Sigmoid colon (tissue), 7 donors: ENCODE data around the gene NUTM2G. TPM values are rescaled to one million over a fixed set of nuclear protein-coding genes. Genes with fewer than 3 reads are reported as not detected.
A peak's percentile ranks its signal among the peaks of the same experiment; 100 is the strongest.
"Not testable (repeated sequence)": the region's sequence is repeated elsewhere in the genome, so short reads cannot be mapped to it uniquely, and the experiment has no call there.

Experiments
- DNase-seq: peaks from one replicate; pipeline ENCODE4 v3.0.0-alpha.2; 2019
- H3K27ac ChIP-seq, 4 donors: fragments of 200-600 bp; sonication (generic); one replicate each; pipeline ENCODE4 v1.5.1; 2016 to 2019; ENCODE audit warnings: mild to moderate bottlenecking in 1 of 4
- H3K27me3 ChIP-seq, 3 donors: fragments of 200-600 bp; sonication (generic); one replicate each; pipeline ENCODE4 v1.5.1; 2019; ENCODE audit warnings: mild to moderate bottlenecking in 1 of 3
- H3K36me3 ChIP-seq, 4 donors: fragments of 200-600 bp; sonication (generic); one replicate each; pipeline ENCODE4 v1.5.1; 2016 to 2019
- H3K4me1 ChIP-seq, 4 donors: fragments of 200-600 bp; sonication (generic); one replicate each; pipeline ENCODE4 v1.5.1; 2017 to 2019
- H3K4me3 ChIP-seq, 4 donors: fragments of 200-600 bp; sonication (generic); one replicate each; pipeline ENCODE4 v1.5.1; 2017 to 2019; ENCODE audit warnings: mild to moderate bottlenecking in 2 of 4, moderate library complexity in 1 of 4
- H3K9me3 ChIP-seq, 4 donors: fragments of 200-600 bp in 3 of 4; sonication (generic) in 3 of 4; one replicate each; pipeline versions ENCODE4 v1.5.1 to v1.6.1; 2013 to 2019
- WGBS, 2 donors: extraction: QIAGEN DNeasy Blood & Tissue Kit; methylation state at CpG; one replicate each; pipeline ENCODE4 v1.1.7; 2013; 5-methylcytosine and 5-hydroxymethylcytosine counted together
- intact Hi-C: fragments of 100-400 bp; cut with DNase I; formaldehyde crosslinking; loops from one replicate; pipeline ENCODE4 v1.15.1; 2023
- polyA plus RNA-seq, 3 donors: library from polyadenylated mRNA; stranded (reverse); fragments of 200-250 nt; gene quantifications; one replicate each; pipeline ENCODE4 v1.2.3, GENCODE V29; 2013
- total RNA-seq, 4 donors: library from RNA; depleted of rRNA; stranded (reverse); fragments of >200 nt; gene quantifications; one replicate each; pipeline ENCODE4 v1.1.0, GENCODE V29; 2016
- donor health status: healthy with polysubstance abuse.
- donor health status: Bipolar disorder and iron deficiency.
- donor health status: healthy.

Gene NUTM2G
- total and polyA plus RNA-seq, 7 donors = 0.23 TPM; not detected in 6

DNA sequence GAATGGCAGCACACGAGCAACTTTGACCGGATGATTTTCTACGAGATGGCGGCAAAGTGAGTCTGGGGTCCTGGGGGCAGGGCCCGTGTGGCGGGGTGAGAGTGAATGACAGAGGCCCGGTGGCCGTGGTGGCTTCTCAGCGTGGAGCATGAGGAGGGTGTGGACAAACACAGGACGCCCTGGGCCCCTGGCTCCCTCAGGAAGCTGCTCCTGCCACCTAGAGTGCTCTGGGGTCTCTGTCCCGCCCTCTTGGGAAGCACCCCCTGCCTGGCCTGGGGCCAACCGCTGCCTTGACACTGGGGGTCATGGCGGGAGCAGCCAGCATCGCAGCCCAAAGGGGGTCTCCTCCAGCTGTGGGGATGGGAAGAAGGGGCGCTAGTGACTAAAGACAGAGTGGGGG, 6.8 kb downstream of the NUTM2G start:
- peak; percentile 64 for DNase-seq
- H3K4me3 ChIP-seq, H3K36me3 ChIP-seq, H3K27ac ChIP-seq, H3K9me3 ChIP-seq, intact Hi-C loops, H3K27me3 ChIP-seq, H3K4me1 ChIP-seq: not testable (repeated sequence)
- WGBS, 2 donors = 94% methylated on average over 15 of the region's 15 CpGs

DNA sequence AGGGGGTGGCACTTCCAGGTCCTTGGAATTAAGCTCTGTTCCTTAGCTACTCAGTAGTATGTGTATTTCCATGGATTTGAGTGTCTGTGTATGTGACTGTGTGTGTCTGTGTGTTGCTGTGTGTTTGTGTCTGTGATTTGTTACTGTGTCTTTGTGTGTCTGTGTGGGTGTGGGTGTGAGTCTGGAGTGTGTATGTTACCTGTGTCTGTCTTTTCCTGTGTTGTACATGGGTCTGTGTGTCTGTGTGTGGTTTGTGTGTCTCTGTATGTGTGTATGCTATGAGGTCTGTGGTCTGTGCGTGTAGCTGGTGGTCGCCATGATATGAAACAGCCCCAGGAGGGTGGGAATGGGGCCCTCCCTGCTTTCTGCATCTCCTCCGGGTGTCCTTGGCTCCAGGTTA, 8.8 kb downstream of the NUTM2G start:
- WGBS, 2 donors = 69 to 90% methylated on average over 3 of the region's 3 CpGs
- H3K4me1 ChIP-seq, intact Hi-C loops, H3K9me3 ChIP-seq, H3K36me3 ChIP-seq, H3K4me3 ChIP-seq, H3K27me3 ChIP-seq, DNase-seq, H3K27ac ChIP-seq: not testable (repeated sequence)

DNA sequence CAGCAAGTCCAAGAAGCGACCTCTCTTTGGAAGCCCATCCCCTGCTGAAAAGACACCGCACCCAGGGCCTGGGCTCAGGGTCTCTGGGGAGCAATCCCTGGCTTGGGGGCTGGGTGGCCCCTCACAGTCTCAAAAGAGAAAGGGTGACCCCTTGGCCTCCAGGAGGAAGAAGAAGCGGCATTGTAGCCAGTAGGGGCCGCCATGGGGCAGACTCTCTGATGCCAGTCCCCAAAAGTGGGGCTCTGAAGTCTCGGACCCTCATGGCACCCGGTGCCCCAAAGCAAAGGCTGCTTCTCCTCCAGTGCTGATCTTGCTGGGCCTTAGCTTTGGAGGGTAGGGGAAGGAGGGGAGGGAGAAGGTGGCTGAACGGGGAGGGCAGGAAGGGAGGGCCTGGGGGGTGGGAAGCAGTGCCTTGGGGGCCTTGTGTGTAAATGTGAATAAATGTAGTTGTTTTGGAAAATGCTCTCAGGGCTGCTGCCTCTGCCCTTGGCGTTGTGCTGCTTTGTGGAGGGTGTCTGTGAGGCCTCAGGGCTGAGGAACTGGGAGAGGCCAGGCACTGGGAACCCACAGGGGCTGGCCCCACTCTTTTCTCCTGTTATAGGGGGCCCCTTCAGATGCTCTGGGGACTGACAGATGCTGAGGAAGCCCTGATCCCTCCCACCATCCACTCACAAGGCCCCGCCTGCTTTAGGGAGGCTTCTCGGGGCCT, 10.5 kb downstream of the NUTM2G start:
- DNase-seq, H3K36me3 ChIP-seq, H3K27ac ChIP-seq, intact Hi-C loops, H3K4me3 ChIP-seq, H3K27me3 ChIP-seq, H3K9me3 ChIP-seq, H3K4me1 ChIP-seq: not testable (repeated sequence)
- 88% methylated on average over 1 of the region's 10 CpGs; no CpG with 5 or more reads in 1 of the 2 donors for WGBS, 2 donors

DNA sequence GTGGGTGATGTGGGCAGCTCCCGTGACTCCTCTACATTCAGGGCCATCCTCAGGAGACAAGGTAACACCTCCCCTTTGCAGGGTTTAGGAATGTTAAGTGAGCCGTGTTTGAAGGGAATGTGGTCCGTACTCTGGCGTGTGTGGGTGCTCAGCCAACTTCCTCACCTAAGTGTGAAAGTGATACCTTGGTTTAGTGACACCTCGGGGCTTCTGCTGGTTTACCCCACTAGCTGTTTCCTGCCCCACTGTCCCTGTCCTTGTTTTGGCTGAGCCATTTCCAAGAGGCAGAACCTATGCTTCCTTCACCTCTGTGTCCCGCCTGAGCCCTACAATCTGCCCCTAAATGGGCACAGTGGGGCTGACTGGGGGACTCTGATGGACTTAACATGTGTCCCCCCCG, 12.3 kb downstream of the NUTM2G start:
- WGBS, 2 donors = 96 to 100% methylated on average over 1 to 4 of the region's 7 CpGs
- intact Hi-C loops, DNase-seq: not testable (repeated sequence)

DNA sequence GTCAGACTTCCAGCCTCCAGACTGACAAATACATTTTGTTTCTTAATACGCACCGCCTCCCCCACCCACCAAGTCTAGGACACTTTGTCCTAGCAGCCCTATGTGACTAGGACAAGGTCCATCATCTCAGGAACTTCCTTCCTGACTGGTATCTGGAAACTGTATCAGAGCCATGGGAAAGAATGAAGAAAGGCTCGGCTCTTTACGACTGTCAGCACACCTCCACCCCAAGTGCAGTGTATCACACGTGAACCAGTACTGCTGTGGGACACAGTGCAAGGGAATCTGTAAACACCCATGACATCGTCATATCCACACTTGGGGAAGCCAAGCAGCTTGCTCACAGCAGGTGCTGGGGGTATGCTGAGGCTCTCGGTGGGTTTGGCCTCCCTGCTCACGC, 13.0 kb downstream of the NUTM2G start:
- intact Hi-C loops, H3K4me3 ChIP-seq, H3K27ac ChIP-seq, DNase-seq, H3K36me3 ChIP-seq, H3K4me1 ChIP-seq, H3K27me3 ChIP-seq, H3K9me3 ChIP-seq: not testable (repeated sequence)
- 93% methylated on average over 3 of the region's 8 CpGs for WGBS, 2 donors

More for the DNA sequence above, 12.3 kb downstream of the NUTM2G start:
- not testable (repeated sequence) for H3K27me3 ChIP-seq, H3K9me3 ChIP-seq, H3K4me3 ChIP-seq, H3K4me1 ChIP-seq, H3K36me3 ChIP-seq, H3K27ac ChIP-seq

DNA sequence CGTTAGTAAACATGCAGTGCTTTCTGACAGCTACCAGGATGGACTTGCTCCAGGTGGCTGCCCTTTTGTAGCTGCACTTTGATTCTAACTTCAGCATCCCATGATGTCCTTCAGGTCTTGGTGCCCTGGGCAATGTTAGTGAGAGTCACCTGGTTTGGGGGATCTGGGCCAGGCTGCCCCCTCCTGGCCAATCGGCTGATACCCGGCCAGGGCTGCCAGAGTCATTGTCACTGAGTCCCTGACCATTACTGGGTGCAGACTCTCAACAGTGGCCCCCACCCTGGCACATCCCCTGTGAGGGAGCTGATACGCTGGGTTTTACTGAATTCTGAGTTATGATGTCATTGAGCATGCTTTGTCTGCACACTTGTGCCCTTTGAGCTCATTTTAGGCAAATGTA, 13.5 kb downstream of the NUTM2G start:
- H3K4me1 ChIP-seq, H3K36me3 ChIP-seq, H3K27me3 ChIP-seq, H3K27ac ChIP-seq, H3K4me3 ChIP-seq, DNase-seq, H3K9me3 ChIP-seq, intact Hi-C loops: not testable (repeated sequence)
- 82 to 100% methylated on average over 1 of the region's 4 CpGs for WGBS, 2 donors

DNA sequence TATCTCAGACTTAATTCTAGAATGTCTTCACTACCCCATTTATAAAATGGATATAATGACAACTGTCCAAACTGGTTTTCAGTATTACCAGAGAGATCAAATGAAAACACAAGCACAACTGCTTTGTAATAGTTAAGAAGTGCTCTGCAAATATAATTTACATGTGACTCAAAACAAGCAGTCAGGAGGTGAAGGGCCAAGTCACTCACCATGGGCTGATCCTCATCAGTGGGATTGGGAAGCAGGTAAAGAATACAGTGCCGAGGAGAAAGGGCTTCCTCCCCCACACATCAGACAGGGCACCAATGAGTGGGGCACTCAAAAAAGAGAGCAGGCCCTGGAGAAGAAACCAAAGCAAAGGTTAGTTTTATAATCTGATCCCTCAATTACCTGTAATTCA, 20.7 kb downstream of the NUTM2G start:
- H3K27ac ChIP-seq, H3K27me3 ChIP-seq, H3K4me3 ChIP-seq, DNase-seq, intact Hi-C loops, H3K36me3 ChIP-seq, H3K4me1 ChIP-seq, H3K9me3 ChIP-seq: not testable (repeated sequence)
- no CpG with 5 or more reads among the region's 1 CpG for WGBS, 2 donors

DNA sequence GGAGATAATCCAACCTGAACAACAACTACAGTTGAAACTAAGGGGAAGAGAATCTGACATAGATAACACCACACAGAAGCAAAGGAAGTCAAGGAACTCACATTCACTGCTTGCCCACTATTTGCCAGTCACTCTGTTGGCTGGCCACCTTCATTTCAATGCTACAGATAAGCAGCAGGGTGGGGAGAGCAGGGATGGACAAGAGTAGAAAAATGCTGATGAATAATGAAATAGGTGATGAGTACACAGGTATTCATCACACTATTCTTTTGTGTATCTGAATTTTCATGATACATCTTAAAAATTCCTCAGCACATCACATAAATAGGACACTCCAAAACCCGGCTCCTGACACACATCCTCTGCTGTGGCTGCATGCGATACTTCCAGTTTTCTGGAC, 21.9 kb downstream of the NUTM2G start:
- H3K27me3 ChIP-seq, intact Hi-C loops: not testable (repeated sequence)
- WGBS, 2 donors = no CpG with 5 or more reads among the region's 2 CpGs

DNA sequence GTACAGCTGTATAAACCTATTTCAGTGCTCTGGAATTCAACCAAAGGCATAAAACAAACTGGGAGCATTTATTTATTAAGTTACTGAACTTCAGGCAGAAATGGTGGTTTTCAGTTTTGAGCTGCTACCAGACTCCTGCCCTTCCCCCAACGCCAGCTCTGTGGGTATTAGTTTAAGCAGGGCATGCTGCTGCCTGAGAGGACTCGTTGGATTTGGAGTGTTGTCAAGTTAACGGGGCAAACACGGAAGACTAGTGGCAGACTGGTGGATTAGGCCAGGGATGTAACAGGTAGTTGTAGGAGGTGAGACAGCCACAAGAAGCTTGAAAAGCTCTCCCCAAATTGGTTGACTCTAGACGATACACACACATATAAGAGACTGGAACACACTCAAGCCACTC, 38.9 kb downstream of the NUTM2G start:
- DNase-seq, intact Hi-C loops, H3K27ac ChIP-seq, H3K9me3 ChIP-seq, H3K4me3 ChIP-seq, H3K27me3 ChIP-seq, H3K4me1 ChIP-seq: not testable (repeated sequence)
- 86 to 92% methylated on average over 5 of the region's 5 CpGs for WGBS, 2 donors
- peaks cover 0 to 10% (median 0%) of the 10 kb centered on the region in 4 donors for H3K36me3 ChIP-seq

More for the DNA sequence above, 21.9 kb downstream of the NUTM2G start:
- not testable (repeated sequence) for H3K36me3 ChIP-seq, H3K27ac ChIP-seq, H3K9me3 ChIP-seq, H3K4me1 ChIP-seq, DNase-seq, H3K4me3 ChIP-seq

DNA sequence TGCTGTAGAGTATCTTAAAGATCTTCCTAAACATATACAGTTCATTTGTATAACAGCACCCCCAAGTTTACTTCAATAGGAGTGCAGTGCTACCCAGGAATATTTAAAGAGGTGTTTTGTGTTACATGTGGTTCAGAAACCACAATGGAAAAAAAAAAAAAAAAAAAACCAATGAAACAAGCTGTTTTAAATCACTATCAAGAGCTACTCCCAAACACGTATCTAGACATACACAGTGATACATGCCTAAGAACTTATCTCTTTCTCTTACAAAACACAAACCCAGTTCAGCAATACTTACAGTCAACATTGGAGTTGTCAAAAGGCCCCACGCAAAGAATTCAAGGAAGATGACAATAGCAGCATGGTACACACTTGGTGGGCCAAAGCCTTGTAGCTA, 43.9 kb downstream of the NUTM2G start:
- H3K36me3 ChIP-seq = peaks cover 0 to 10% (median 0%) of the 10 kb centered on the region in 4 donors
- H3K4me3 ChIP-seq, DNase-seq, H3K4me1 ChIP-seq, H3K27me3 ChIP-seq, intact Hi-C loops, H3K27ac ChIP-seq, H3K9me3 ChIP-seq: not testable (repeated sequence)
- 79 to 90% methylated on average over 2 of the region's 2 CpGs for WGBS, 2 donors

DNA sequence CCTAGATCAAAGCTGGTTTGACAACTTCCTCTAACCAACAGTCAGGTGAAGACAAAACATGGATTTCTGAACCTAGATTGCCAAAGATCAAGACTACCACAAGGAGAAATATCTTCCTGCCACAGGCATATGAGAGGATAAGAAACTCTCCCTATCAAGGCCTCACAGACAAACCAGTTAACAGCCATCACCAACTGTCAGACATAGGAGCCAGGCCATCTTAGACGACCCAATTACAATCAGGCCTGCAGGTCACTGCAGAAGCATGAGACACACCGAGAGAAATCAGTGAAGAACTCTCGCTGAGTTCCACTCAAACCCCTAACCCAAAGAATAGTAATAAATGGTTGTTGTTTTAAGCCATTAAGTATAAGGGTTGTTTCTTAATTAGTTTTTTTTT, 45.4 kb downstream of the NUTM2G start:
- H3K4me1 ChIP-seq, H3K9me3 ChIP-seq, intact Hi-C loops, H3K4me3 ChIP-seq, H3K27me3 ChIP-seq, H3K27ac ChIP-seq, DNase-seq: not testable (repeated sequence)
- H3K36me3 ChIP-seq = peaks cover 0 to 10% (median 0%) of the 10 kb centered on the region in 4 donors
- WGBS, 2 donors = 84% methylated on average over 3 of the region's 3 CpGs

DNA sequence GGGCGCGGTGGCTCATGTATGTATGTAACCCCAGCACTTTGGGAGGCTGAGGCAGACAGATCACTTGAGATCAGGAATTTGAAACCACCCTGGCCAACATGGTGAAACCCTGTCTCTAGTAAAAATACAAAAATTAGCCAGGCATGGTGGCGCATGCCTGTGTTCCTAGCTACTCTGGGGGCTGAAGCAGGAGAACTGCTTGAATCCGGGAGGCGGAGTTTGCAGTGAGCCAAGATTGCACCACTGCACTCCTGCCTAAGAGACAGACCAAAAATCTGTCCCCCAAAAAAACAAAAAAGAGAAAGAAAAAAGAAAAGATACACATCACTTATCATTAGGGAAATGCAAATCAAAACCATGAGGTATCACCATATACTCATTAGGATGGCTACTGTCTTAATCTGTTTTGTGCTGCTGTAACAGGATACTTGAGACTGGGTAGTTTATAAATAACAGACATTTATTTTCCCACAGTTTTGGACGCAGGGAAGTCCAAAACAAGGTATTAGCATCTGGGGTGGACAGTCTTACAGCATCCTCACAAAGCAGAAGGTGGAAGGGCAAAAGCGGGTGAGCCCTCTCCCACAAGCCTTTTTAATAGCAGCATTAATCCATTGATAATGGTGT, 55.0 kb downstream of the NUTM2G start:
- H3K36me3 ChIP-seq, H3K4me1 ChIP-seq, H3K9me3 ChIP-seq, H3K27ac ChIP-seq, intact Hi-C loops, H3K4me3 ChIP-seq, DNase-seq, H3K27me3 ChIP-seq: not testable (repeated sequence)
- WGBS, 2 donors = 96% methylated on average over 7 of the region's 7 CpGs

DNA sequence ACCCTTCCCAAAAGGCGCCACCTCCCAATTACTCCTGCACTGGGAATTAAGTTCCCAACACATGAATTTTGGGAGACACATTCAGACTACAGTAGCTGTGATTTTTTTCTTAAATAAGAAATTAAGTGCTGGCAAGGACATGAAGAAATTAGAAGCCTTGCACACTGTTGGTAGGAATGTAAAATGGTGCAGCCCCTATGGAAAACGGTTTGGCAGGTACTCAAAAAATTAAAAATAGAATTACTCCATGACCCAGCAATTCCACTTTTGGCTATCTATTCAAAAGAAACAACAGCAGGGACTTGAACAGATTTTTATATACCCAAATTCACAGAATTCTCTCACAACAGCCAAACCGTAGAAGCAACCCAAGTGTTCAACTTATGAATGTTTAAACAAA, 55.5 kb downstream of the NUTM2G start:
- H3K4me3 ChIP-seq, H3K4me1 ChIP-seq, H3K27me3 ChIP-seq, H3K27ac ChIP-seq, DNase-seq, H3K36me3 ChIP-seq, intact Hi-C loops, H3K9me3 ChIP-seq: not testable (repeated sequence)
- 89 to 97% methylated on average over 2 to 3 of the region's 3 CpGs for WGBS, 2 donors
